Activated CD8-positive, alpha-beta memory T cell treated with anti-CD3 and anti-CD28 coated beads for 4 hours (primary cell): ENCODE measurements around the gene CYP26C1.

ENCODE experiments used
- DNase-seq, 2 donors: peaks; one replicate each; pipeline ENCODE4 v3.0.0-alpha.2; 2020; ENCODE audit warnings: low read depth in 2 of 2

The CYP26C1 gene

GRCh38 chr10:93110472-93111146 lies 50.0 kb downstream of the CYP26C1 start:
- no peak for DNase-seq

DNA sequence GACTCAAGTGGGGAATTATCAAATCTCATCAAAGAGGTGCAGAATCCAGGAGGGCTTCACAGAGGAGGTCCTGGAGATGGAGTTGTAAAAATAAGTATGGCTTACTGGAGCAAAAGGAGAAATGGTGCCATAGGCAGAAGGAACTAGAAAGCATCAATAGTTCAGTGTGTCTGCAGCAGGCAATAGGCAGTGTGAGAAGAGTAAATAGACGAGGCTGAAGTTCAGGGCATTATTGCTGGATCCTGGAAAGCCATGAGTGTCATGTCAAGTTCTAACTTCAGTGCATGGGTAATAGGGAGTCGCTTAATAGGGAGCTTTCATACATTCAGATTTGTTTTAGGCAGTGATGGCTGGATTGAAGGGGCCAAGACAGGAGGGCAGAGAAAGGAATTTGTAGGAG lies 52.4 kb downstream of the CYP26C1 start:
- DNase-seq = no peak

DNA sequence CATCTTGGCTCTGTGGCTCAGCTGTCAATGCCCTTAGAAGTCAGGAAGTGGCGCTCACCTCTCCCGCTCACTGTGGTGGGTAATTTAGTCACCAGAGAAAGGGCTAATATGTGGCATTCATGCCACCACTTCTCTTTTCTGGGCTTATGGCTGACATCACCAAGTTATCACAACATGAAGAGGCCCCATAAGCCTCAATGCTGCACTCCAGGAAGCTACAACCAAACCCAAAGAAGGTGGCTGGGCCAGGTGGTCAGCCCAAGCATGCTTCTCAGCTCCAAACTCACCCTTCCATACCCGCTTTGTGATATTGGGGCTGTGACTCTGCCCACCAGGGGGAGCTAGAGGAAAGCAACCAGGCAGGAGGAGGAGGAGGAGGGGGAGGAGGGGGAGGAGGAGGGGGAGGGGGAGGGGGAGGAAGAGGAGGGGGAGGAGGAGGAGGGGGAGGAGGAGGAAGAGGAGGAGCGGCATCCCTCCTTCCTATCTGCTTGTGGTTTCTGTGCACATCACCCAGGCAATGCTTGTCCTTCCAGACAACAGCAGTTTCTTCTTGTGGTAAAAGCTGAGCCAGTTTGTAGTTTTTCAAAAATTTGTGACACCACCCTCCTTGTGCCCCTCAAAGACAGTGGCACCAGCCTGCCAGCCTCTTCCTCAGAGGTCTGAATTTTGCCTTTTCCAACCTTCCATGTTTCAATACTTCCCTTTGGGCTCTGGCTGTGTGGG lies 55.2 kb downstream of the CYP26C1 start:
- DNase-seq = peak; percentile 17 to 35
